ENCODE results near the gene STRA8. TPM values are rescaled to one million over a fixed set of nuclear protein-coding genes. Genes with fewer than 3 reads are reported as not detected.

The STRA8 gene
- total RNA-seq, 1 experiment from 2014 or later: not detected

GRCh38 chr7:135291809-135292253 lies 58.2 kb downstream of the STRA8 start:
- TF ChIP-seq EZH2 (IDR thresholded peaks at IDR 0.05; ENCODE audit: low read length, unreplicated experiment) (no peak), EZH2phosphoT487 (IDR thresholded peaks at IDR 0.05; ENCODE audit: borderline replicate concordance, low read length) (no peak), CTCF (conservative IDR thresholded peaks at IDR 0.05; ENCODE audit: low read depth, low read length) (no peak)
- Histone ChIP-seq H3F3A (ENCODE audit: low read length, unreplicated experiment) (no peaks in the 10 kb centered on the region), H2AFZ (ENCODE audit: low read length) (peak overlapping the region; percentile 38), H3K4me2 (ENCODE audit: low read length) (peak overlapping the region; percentile 43), H3K79me2 (ENCODE audit: low read length) (no peaks in the 10 kb centered on the region), H3K9me2 (replicated peaks; ENCODE audit: low read length) (no peaks in the 10 kb centered on the region), H3K27ac (ENCODE audit: low read length) (peak overlapping the region; percentile 90), H3K9me3 (ENCODE audit: low read length) (no peaks in the 10 kb centered on the region), H3K36me3 (ENCODE audit: low read depth, low read length) (no peaks in the 10 kb centered on the region), H3K4me1 (ENCODE audit: insufficient read depth, low read length) (peaks cover 20% of the 10 kb centered on the region), H4K20me1 (ENCODE audit: low read length) (no peaks in the 10 kb centered on the region), H3K4me3 (ENCODE audit: low read length) (no peak overlapping the region), H3K9ac (ENCODE audit: low read length) (peak overlapping the region; percentile 51; the same call in 1 of the 2 replicates), H3K27me3 (ENCODE audit: low read length) (no peaks in the 10 kb centered on the region)
- ChIA-PET POLR2A (ENCODE audit: unreplicated experiment) (interaction anchor here (0.6 kb wide), 1 partner anchor 670 kb away, joined by 3 read pairs; no protein-coding TSS in a partner anchor), CTCF (interaction anchor here (0.6 to 0.7 kb wide), 3 partner anchors 18 to 278 kb away, joined by 3 to 4 read pairs (median 4); no protein-coding TSS in a partner anchor)
- no TSS peak for BruUV-seq (replicated peaks)
- intact Hi-C loops (cut with micrococcal nuclease): no loop called here
- DNase-seq (peak; percentile 93), ATAC-seq (peak; percentile 99)

GRCh38 chr7:135299235-135299634 lies 65.6 kb downstream of the STRA8 start:
- BruUV-seq (replicated peaks): no TSS peak
- ChIA-PET CTCF (no interaction called here), POLR2A (ENCODE audit: unreplicated experiment) (no interaction called here)
- Histone ChIP-seq H3K4me1 (ENCODE audit: insufficient read depth, low read length) (no peaks in the 10 kb centered on the region), H2AFZ (ENCODE audit: low read length) (no peak overlapping the region), H3K79me2 (ENCODE audit: low read length) (no peaks in the 10 kb centered on the region), H3K27me3 (ENCODE audit: low read length) (no peaks in the 10 kb centered on the region), H3K9me2 (replicated peaks; ENCODE audit: low read length) (no peaks in the 10 kb centered on the region), H3K4me2 (ENCODE audit: low read length) (no peak overlapping the region), H3K4me3 (ENCODE audit: low read length) (no peak overlapping the region), H3F3A (ENCODE audit: low read length, unreplicated experiment) (no peaks in the 10 kb centered on the region), H4K20me1 (ENCODE audit: low read length) (no peaks in the 10 kb centered on the region), H3K9ac (ENCODE audit: low read length) (no peak overlapping the region), H3K9me3 (ENCODE audit: low read length) (no peaks in the 10 kb centered on the region), H3K36me3 (ENCODE audit: low read depth, low read length) (no peaks in the 10 kb centered on the region), H3K27ac (ENCODE audit: low read length) (no peak overlapping the region)
- DNase-seq (no peak), ATAC-seq (no peak)
- intact Hi-C loops (cut with micrococcal nuclease): no loop called here
- TF ChIP-seq CTCF (conservative IDR thresholded peaks at IDR 0.05; ENCODE audit: low read depth, low read length) (no peak), EZH2phosphoT487 (IDR thresholded peaks at IDR 0.05; ENCODE audit: borderline replicate concordance, low read length) (no peak), EZH2 (IDR thresholded peaks at IDR 0.05; ENCODE audit: low read length, unreplicated experiment) (no peak)

- H3K27ac ChIP-seq (ENCODE audit: low read length): no peak overlapping the region
- BruUV-seq (replicated peaks): no TSS peak
- TF ChIP-seq CTCF (conservative IDR thresholded peaks at IDR 0.05; ENCODE audit: low read depth, low read length) (no peak), EZH2 (IDR thresholded peaks at IDR 0.05; ENCODE audit: low read length, unreplicated experiment) (no peak), EZH2phosphoT487 (IDR thresholded peaks at IDR 0.05; ENCODE audit: borderline replicate concordance, low read length) (no peak)
- H4K20me1 ChIP-seq (ENCODE audit: low read length): no peaks in the 10 kb centered on the region
- H2AFZ ChIP-seq (ENCODE audit: low read length): no peak overlapping the region
- H3K4me1 ChIP-seq (ENCODE audit: insufficient read depth, low read length): no peaks in the 10 kb centered on the region
- H3K36me3 ChIP-seq (ENCODE audit: low read depth, low read length): no peaks in the 10 kb centered on the region
- no peaks in the 10 kb centered on the region for H3F3A ChIP-seq (ENCODE audit: low read length, unreplicated experiment)
- H3K9ac ChIP-seq (ENCODE audit: low read length): no peak overlapping the region
- H3K79me2 ChIP-seq (ENCODE audit: low read length): no peaks in the 10 kb centered on the region
- DNase-seq (no peak), ATAC-seq (no peak)
- ChIA-PET POLR2A (ENCODE audit: unreplicated experiment) (no interaction called here), CTCF (no interaction called here)
- H3K4me3 ChIP-seq (ENCODE audit: low read length): no peak overlapping the region
- no peaks in the 10 kb centered on the region for H3K9me2 ChIP-seq (replicated peaks; ENCODE audit: low read length)
- no peaks in the 10 kb centered on the region for H3K27me3 ChIP-seq (ENCODE audit: low read length)
- no peak overlapping the region for H3K4me2 ChIP-seq (ENCODE audit: low read length)
- no peaks in the 10 kb centered on the region for H3K9me3 ChIP-seq (ENCODE audit: low read length)
- intact Hi-C loops (cut with micrococcal nuclease): no loop called here
These were observed 67.5 kb downstream of the STRA8 start for GRCh38 chr7:135300913-135301765.

All from PC-3 (cell line).